ENCODE data around the gene TAF13. TPM values are rescaled to one million over a fixed set of nuclear protein-coding genes. Genes with fewer than 3 reads are reported as not detected.

TAF13 gene
- total RNA-seq, 4 donors from 2014 or later = 11.4 to 30.8 (median 25.9) TPM

DNA sequence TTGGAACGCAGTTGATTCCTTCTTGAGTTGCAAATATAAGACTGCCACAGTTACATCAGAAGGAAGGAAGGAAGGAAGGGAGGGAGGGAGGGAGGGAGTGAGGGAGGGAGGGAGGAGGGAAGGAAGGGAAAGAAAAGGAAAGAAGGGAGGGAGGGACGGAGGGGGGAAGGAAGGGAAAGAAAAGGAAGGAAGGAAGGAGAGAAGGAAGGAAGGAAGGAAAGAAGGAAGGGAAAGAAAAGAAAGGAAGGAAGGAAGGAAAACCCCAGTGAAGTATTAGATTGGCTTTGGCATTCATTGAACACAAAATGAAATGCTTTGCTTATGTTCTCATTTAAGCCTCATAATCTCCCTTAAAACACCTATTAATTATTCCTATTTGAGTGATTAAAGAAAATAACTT, 27.5 kb downstream of the TAF13 start:
- TF ChIP-seq, protein P1, sequence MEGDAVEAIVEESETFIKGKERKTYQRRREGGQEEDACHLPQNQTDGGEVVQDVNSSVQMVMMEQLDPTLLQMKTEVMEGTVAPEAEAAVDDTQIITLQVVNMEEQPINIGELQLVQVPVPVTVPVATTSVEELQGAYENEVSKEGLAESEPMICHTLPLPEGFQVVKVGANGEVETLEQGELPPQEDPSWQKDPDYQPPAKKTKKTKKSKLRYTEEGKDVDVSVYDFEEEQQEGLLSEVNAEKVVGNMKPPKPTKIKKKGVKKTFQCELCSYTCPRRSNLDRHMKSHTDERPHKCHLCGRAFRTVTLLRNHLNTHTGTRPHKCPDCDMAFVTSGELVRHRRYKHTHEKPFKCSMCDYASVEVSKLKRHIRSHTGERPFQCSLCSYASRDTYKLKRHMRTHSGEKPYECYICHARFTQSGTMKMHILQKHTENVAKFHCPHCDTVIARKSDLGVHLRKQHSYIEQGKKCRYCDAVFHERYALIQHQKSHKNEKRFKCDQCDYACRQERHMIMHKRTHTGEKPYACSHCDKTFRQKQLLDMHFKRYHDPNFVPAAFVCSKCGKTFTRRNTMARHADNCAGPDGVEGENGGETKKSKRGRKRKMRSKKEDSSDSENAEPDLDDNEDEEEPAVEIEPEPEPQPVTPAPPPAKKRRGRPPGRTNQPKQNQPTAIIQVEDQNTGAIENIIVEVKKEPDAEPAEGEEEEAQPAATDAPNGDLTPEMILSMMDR (IDR thresholded peaks at IDR 0.05) = no peak
- TF ChIP-seq POLR2A (IDR thresholded peaks at IDR 0.05) = no peak
- TF ChIP-seq EP300 (IDR thresholded peaks at IDR 0.05) = no peak
- Histone ChIP-seq H3K4me3 (no peak overlapping the region), H3K4me1 (no peaks in the 10 kb centered on the region), H3K36me3 (no peaks in the 10 kb centered on the region), H3K27ac (no peak overlapping the region), H3K27me3 (no peaks in the 10 kb centered on the region), H3K9me3 (no peaks in the 10 kb centered on the region)
- WGBS, 2 donors = 18 to 24% methylated on average over 2 of the region's 2 CpGs
- no peak for DNase-seq (ENCODE audit: low spot score in 2 of 2)

DNA sequence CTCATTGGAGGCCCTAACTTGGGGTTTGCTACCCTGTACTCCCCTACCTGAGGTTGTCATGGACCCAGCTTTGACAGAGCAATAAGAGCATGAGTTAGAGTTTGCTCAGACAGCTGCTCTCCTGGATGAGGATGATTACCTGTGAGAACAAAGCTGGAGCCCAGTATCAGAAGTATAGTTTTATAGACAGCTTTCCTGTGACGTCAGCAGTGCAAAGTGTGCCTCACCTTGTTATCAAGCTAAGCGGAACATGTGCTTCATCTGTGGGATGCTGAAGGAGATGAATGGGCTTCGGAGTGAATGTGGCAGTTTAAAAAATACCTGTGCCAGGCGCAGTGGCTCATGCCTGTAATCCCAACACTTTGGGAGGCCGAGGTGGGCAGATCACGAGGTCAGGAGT, 28.5 kb downstream of the TAF13 start:
- H3K4me3 ChIP-seq = no peak overlapping the region
- no peaks in the 10 kb centered on the region for H3K9me3 ChIP-seq
- no peaks in the 10 kb centered on the region for H3K27me3 ChIP-seq
- peaks cover 0 to 4% (median 0%) of the 10 kb centered on the region in 4 donors for H3K4me1 ChIP-seq
- H3K27ac ChIP-seq = no peak overlapping the region
- 83 to 91% methylated on average over 6 of the region's 6 CpGs for WGBS, 2 donors
- no peaks in the 10 kb centered on the region for H3K36me3 ChIP-seq
- TF ChIP-seq, protein P1 (IDR thresholded peaks at IDR 0.05) = no peak
- TF ChIP-seq EP300 (IDR thresholded peaks at IDR 0.05) = no peak
- no peak for TF ChIP-seq POLR2A (IDR thresholded peaks at IDR 0.05)
- DNase-seq (ENCODE audit: low spot score in 2 of 2) = no peak

GRCh38 chr1:109046671-109047070, 29.1 kb downstream of the TAF13 start:
- no peak overlapping the region for H3K4me3 ChIP-seq
- WGBS, 2 donors = 82% methylated on average over 4 of the region's 4 CpGs
- DNase-seq (ENCODE audit: low spot score in 2 of 2) = no peak
- H3K4me1 ChIP-seq = peaks cover 0 to 5% (median 0%) of the 10 kb centered on the region in 4 donors
- TF ChIP-seq POLR2A (IDR thresholded peaks at IDR 0.05) (no peak), EP300 (IDR thresholded peaks at IDR 0.05) (no peak)
- TF ChIP-seq, protein P1 (IDR thresholded peaks at IDR 0.05) = no peak
- H3K36me3 ChIP-seq = no peaks in the 10 kb centered on the region
- H3K9me3 ChIP-seq = no peaks in the 10 kb centered on the region
- H3K27ac ChIP-seq = no peak overlapping the region
- H3K27me3 ChIP-seq = no peaks in the 10 kb centered on the region

DNA sequence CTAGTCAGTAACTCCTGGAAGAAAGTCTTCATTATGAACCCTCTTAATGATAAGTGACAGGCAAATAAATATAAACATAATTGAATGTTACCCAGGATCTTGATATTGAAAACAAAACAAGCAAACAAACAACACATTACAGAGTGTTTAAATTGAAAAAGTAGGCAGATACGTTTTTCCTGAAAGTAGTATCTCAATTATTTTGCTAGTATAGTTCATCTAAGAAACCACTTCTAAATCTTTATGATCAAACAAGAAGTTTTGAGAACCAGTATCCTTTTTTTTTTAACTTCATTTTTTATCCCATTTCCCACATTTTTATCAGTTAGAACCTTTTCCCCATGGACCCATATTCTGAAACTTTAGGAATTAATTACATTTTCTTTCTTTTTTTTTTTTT, 30.2 kb downstream of the TAF13 start:
- H3K27me3 ChIP-seq = no peaks in the 10 kb centered on the region
- TF ChIP-seq, protein P1 (IDR thresholded peaks at IDR 0.05) = no peak
- TF ChIP-seq EP300 (IDR thresholded peaks at IDR 0.05) (no peak), POLR2A (IDR thresholded peaks at IDR 0.05) (no peak)
- peaks cover 0 to 7% (median under 1%) of the 10 kb centered on the region in 4 donors for H3K4me1 ChIP-seq
- no peaks in the 10 kb centered on the region for H3K9me3 ChIP-seq
- no peak overlapping the region for H3K4me3 ChIP-seq
- no peaks in the 10 kb centered on the region for H3K36me3 ChIP-seq
- no peak for DNase-seq (ENCODE audit: low spot score in 2 of 2)
- WGBS, 2 donors = 63 to 73% methylated on average over 1 of the region's 1 CpG
- no peak overlapping the region for H3K27ac ChIP-seq

GRCh38 chr1:109041621-109042468, 34.0 kb downstream of the TAF13 start, which contains the start of gene WDR47:
Gene WDR47, minus strand, starts transcription at chr1:109042102. Its CDS starts 18,590 bp downstream, at chr1:109023512.
- H3K27me3 ChIP-seq = no peaks in the 10 kb centered on the region
- peak within 1 kb of the TSS; percentile 67 to 90 (median 85) for H3K27ac ChIP-seq
- no peaks in the 10 kb centered on the region for H3K36me3 ChIP-seq
- peak; percentile 76 to 96 for TF ChIP-seq POLR2A (IDR thresholded peaks at IDR 0.05)
- peak; percentile 36 to 99 for TF ChIP-seq EP300 (IDR thresholded peaks at IDR 0.05)
- TF ChIP-seq, protein P1 (IDR thresholded peaks at IDR 0.05) = peak in 2 of 5 experiments; percentile 26 to 48
- peak; percentile 89 to 92 for DNase-seq (ENCODE audit: low spot score in 2 of 2)
- H3K4me3 ChIP-seq = peak within 1 kb of the TSS; percentile 73 to 95 (median 88)
- H3K4me1 ChIP-seq = peaks cover 0 to 23% (median 4%) of the 10 kb centered on the region in 4 donors
- H3K9me3 ChIP-seq = no peaks in the 10 kb centered on the region
- WGBS, 2 donors = 0 to 1% methylated on average over 10 to 32 of the region's 90 CpGs

Data from tibial nerve (tissue), 4 donors.